ENCODE results near the gene LAMB1.
"Not testable (repeated sequence)": the region's sequence is repeated elsewhere in the genome, so short reads cannot be mapped to it uniquely, and the experiment has no call there.

Gene LAMB1

DNA sequence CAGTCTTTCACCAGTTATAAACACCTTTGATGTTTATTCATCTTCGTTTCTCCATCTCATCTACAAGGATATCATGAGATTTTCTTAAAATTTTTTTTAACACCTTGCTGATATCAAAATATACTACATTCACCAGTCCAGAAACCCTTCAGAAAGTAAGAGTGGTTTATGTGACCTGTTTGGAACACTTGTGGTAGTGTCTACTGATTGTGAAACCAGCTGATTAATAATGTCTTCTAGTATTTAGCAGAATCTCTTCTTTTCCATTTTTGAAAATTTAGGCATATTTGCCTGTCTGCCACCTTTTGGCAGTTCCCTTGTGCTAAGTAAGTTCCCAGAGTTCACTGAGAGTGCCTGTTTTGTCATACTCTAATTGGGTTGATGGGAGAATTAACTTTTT is 93.5 kb downstream of the LAMB1 start:
- no peak for DNase-seq

DNA sequence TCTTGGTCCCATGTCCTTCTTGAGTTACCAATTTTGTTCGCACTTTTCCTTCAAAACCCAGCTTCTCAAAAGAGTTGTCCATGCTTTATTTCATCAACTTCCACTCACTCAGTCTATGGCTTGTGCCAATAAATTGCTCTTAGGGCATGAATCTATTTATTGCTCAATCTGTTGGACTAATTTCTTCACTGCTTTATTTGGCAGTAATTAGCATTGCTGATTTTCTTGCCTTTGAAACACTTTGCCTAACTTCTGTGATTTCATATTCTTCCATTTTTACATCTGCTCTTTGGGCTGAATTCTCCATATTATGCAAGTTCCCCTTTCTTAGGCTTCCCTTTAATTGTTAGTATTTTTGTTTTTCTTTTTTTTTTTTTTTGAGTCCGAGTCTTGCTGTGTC is 95.2 kb downstream of the LAMB1 start:
- DNase-seq, result no peak

DNA sequence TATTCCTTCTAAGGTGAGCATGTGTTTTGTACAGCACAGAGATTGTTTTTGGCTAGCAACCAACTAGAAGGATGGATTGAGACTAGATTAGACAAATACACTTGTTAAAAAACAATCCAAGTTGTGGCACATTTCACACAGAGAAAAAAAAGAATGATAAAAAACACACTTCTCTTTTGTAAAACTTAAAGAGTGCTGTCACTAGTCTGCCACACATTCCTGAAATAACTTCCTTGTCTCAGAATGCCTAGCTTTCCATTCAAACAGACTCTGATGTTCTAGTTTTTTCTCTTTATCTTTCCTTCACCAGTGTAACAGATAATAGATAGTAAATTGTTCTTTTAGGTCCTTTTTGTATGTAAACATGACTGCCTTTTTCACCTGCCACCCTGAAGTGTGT is 100.6 kb downstream of the LAMB1 start:
- DNase-seq, result no peak

DNA sequence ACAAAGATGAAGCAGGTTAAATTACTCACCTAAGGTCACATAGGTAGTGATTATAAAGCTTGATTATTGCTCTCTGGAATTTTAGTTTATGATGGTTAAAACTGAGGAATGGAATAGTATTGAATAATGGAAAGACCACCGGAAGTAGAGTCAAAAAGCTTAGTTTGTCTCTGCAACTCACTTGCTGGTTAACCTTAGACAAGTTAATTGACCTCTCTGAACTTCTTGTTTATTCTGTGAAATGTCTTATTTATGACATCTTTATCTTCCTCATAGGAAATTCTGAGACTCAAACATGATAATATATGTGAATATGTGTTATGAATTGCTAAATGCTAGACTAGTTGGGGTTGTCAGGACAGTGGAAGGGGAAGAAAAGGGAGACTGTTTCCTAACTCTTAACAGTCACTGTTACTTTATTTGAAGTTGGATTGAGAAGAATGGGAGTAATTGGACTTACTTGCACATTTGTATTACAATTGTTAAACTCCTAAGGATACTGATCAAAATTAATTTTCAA is 102.4 kb downstream of the LAMB1 start:
- no peak for DNase-seq

DNA sequence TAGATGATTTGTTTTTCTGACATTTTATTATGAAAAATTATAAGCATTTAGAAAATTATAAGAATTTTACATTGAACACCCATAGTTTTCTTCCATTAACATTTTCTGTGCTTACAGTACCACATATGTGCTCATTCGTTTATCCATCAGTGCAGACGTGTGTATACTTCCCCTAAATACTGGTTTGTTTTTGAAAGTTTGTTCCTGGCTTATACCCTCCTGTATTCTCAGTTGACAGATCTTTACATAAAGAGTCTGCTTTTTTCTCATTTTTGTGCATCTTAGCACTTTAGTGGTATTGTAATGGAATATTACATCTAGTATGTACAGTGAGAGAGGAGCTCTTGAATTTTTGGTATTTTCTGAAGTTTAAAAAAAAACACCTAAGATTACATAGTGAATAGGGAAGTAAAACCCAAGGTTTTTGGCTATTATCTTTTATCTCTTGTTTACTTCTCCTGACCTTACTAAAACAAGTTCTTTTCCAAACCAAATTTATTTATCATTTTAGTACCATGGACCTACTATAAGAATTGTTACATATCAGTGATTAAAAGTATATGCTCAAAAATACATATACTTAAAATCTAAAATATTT is 103.9 kb downstream of the LAMB1 start:
- DNase-seq, result no peak

DNA sequence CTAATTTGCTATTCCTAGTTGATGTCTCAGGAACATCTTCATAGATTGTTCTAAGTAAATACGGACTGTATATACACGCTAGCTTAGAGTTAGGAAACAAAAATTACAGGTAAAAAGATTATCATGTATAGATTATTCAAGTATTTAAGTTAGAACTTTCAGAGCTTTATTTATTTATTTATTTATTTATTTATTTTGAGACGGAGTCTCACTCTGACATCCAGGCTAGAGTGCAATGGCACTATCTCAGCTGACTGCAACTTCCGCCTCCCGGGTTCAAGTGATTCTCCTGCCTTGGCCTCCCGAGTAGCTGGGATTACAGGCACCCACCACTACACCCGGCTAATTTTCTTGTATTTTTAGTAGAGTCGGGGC is 110.6 kb downstream of the LAMB1 start:
- not testable (repeated sequence) for DNase-seq

DNA sequence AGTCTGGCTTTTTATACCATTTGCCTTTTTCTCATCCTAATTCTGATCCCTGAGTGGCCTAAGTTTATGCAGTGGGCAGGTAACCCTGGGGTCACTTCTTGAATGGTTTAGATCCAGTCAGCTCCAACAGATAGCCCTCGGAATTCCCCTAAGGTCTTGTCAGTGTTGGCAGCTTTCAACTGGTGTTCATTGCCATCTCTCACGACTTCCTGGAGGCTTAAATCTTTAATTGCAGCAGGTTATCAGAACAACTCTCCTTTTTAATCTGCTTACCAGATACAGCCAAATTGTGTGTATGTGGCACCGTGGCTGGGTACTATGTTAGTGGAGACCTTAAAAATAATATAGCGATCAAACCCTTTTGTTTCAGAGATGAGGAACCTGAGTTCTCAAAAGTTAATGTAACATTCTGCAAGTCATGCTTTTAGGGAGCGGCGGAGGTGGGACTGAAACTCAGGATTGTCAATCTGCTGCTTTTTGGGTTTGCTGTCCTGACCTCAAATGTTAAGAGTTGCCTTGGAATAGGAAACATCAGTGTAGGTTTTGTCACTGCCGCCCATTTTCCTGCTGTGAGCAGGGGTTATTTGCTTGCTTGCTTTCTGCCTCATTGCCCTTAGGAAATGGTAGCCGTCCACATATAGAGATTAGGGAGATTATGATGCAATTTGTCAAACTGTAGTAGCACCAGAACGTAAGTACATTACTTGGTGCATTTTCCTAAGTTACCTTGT is 111.2 kb downstream of the LAMB1 start:
- DNase-seq, result no peak

DNA sequence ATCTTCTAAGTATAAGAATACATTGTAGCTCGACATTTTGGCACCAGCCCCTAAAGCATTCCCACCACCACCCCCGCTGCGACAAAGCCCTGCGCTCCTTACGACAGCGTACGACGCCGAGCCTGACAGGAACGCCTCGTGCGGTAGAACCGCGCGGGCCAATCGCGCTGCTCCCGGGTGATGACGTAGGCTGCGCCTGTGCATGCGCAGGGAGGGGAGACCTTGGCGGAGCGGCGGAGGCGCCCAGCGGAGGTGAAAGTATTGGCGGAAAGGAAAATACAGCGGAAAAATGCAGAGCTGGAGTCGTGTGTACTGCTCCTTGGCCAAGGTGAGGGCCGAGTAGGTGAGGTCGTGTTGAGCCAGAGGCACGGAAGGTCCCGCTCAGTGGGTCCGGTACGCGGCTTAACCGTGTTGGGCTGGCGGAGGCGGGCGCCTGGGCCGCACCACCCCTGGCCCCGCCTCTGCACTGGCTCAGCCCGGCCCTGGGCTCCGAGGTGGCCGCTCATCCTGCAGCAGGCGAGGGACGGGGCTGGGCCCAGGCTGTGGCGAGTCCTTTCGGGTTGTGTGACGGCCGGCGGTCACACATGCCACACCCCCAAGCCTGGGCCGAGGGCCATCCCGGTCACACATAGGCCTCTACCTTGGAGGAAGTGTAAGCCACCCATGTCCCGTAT is 111.9 kb downstream of the LAMB1 start, which contains the start of gene DLD:
DLD (plus strand) TSS at position 222 of the 674 bp plus-strand sequence; CDS start at position 290, 68 bp downstream.
- DNase-seq, result peak; percentile 65

DNA sequence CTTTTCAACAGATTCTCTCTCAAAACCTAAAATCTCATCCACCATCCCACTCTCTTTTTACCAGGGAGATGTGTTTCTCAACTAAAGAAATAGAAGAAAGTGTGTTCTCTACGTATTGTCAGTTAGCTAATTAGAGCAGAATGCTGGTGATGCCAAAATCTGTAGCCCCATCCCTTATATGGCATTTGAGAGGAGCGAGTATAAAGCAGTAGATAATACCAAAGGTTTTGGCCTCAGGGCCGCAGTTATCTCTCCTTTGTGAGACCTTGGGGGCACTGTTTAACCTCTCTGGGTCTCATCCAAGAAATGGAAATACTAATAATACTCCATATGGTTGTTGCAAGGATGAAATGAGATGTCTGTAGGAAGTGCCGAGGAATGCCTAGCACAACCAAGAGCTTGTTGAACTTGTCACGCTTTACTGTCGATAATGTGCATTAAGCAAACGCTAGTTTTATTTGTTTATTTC is 112.4 kb downstream of the LAMB1 start:
- no peak for DNase-seq

DNA sequence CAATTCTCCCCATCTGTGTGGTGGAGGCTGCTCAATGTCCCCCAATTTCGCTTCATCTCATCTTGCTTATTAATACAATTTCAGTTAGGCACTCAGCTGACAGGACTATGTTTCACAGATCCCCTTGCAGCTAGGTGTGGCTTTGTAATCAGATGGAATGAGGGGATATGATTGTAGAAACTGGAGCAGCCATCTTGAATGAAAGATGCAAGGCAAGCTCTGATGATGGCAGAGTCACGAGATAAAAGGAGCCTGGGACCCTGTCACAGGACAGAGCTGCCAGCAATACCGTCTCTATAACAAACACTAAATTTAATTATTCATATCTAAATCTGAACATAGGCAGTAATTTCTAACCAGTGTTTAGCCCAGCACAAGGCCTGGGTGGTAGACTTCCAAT is 113.0 kb downstream of the LAMB1 start:
- no peak for DNase-seq

DNA sequence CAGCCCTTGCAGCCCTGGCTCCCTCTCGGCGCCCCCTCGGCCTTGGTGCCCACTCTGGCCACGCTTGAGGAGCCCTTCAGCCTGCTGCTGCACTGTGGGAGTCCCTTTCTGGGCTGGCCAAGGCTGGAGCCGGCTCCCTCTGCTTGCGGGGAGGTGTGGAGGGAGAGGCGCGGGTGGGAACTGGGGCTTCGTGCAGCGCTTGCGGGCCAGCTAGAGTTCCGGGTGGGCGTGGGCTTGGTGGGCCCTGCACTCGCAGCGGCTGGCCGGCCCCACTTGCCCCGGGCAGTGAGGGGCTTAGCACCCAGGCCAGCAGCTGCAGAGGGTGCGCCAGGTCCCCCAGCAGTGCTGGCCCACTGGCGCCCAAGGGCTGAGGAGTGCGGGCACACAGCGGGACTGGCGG is 115.1 kb downstream of the LAMB1 start:
- not testable (repeated sequence) for DNase-seq

DNA sequence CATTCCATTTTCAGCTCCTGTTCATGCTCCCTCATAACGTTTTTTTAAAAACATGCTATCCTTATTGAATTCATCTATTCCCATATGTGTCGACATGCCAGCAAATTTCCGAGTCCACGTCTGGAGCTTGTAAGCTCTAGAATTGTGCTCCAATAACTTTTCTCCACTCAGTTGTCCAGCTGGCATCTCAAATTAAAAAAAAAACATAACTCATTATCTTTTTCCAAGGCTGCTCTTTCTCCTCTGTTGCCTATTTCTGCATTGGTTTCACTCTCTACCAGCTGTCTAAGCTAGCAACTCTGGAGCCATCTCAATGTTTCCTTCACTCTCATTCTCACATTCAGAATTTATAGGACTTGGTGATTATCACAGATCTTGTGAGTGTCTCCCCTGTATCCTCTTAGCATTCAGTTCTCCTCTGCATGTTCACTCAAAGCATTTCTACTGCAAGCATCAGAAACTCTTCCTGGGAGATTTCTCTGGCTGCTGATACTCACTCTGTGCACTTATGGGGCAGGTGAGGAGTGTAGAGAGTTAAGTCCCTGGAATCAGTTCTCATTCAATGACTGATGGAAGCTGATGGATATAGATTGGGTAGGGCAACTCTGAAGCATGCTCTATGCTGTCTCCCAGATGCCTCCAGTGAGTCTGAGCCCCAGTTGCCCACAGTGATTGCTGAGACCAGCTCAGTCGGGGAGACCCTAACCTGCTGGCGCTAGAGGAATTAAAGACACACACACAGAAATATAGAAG is 118.7 kb downstream of the LAMB1 start:
- DNase-seq, result no peak

DNA sequence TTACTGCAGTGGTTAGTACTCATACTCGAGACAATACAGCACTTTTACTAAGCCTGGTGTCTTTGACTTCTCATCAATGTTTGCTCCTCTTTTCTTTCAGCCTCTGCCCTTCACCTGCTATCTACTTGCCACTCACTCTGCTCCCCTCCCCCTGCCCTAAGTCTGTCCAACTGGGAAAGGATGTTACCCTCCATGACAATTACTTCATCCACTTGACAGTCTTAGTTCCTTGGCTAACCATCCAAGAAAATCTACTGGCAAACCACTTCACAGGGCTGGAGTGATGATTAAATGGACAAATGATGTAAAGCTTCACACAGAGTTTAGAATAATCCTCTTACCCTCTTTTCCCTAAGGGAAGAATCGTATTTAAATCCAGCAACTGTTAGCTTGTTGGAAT is 120.2 kb downstream of the LAMB1 start:
- no peak for DNase-seq

DNA sequence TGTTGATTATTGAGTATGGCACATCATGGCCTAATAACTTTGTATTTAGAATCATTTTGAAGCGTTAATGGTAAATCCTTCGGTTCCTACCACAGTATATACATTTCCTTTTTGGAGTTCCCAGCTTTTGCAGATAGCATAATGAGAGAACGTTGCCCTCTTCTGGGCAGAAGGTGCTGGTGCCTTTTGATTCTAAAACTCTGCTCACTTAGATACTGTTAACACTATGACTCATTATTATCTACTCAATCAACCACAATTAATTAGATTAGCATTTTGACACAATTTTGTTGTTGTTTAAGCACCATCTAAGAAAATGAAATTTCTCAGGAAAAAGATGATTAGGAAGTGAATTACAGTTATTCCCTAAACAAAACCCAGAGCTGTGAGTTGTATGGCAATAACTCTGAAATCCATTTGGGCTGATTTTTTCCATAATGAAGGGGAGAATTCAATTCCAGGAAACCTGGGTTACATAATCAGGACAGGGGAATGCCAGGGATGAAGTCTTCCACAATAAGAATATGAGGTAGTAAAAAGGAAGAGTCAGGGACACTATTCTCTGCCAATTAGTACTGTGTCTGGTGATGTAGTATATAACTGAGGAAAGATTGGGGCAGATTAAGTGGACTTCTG is 123.4 kb downstream of the LAMB1 start:
- DNase-seq, result no peak

DNA sequence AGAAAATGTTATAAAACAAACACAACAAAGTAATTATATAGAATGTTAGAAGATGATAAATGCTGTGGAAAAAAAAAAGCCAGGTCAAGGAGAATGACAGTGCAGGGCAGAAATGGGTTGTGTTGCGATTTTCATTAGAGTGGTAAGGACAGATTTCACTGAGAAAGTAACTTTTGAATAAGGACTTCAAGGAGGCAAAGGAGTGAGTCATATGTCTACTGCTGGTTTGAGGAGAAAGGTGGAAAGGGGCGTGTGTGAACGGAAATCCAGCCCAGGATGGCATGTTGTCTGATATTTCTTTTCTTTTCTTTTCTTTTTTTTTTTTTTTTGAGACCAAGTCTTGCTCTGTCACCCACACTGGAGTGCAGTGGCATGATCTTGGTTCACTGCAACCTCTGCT is 124.3 kb downstream of the LAMB1 start:
- no peak for DNase-seq

DNA sequence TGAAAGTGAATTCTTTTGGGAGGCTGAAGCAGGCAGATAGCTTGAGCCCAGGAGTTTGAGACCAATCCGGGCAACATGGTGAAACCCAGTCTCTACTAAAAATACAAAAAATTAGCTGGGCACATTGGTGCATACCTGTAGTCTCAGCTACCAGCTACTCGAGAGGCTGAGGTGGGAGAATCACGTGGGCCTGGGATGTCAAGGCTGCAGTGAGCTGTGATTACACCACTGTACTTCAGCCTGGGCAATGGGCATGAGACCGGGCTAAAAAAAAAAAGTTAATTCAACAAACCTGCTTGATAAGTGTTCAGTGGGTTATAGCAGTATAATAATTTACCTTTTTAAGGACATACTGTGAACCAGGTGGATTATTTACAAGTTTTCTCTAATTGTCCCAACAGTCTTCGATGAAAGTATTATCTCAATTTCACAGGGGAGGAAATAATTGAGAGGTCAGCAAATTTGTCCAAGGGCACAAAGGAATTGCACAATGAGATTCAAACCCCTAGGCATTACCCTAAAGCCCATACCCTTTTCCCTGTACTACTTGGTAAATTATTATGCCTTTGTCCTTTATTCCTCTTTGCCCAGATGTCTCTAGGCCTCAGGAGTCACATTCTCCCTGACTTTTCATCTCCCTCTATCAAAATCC is 125.1 kb downstream of the LAMB1 start:
- DNase-seq, result no peak

DNA sequence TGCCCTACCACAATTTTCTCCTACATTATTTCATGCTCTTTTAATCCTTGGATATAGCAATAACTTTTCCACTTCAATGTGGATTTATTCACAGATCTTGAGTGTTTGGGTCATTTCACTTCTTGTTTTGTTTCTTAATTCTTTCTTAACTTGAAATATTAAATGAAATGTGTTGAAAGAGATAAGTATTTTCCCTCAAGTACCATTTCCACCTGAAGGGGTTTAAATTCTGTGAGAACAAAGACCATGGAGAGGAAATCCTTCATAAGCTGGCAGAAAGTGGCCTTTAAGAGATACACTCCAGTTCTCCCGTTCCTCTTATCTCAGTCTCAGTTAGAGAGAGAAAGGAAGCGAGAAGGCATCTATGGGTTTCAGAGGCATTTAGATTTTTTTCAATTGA is 126.0 kb downstream of the LAMB1 start:
- DNase-seq, result peak; percentile 91

DNA sequence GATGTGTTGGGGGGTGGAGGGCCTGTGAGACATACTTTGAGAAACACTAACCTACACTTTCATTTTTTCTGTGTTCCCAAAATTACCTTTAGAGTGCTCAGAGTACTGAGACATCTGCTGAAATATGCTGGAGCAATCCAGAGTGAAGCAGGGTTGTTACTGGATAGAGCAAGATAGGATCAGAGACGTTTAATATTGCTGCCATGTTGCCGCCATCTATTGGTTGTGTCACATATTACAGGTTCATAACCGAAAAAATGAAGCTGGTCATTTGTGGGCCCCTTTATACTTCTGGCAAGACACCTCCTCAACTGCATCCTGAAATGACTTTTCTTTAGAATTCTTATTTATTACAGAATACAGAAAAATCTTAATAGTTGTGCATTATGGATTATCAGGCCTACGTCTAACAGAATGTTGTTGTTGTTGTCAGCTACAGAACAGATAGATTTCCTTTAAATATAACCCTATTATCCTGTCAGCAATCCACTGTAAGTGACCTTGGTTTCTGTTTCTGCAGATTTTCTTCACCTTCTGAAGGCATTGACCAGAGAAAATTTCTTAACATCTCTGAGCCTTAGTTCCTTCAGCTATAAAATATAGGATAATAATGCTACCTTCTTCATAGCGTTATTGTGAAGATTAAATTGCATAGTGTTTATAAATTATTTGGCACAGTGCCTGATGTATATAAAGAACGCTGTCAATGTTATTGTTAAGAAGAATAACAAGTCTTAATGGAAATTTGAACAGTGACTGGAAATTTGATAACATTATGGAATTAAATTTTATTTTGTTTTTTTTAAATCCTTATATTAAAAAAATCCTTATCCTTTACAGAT is 128.1 kb downstream of the LAMB1 start:
- DNase-seq, result peak; percentile 29

DNA sequence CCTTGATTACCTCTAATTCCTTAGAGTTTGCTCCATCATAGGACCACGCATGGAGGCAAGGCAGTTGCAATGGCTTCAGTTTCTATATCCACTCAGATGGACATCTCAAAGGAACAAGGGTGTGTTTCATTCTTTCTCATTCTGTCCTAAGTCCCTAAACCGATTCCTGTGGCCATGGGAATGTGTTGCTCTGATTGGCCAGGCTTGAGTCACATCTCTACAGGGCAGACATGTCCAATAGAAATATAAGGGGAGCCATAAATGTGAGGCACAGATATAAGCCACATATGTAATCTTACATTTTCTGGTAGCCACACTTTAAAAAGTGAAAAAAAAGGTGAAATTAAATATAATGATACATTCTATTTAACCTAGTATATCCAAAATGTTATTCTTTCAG is 128.8 kb downstream of the LAMB1 start:
- DNase-seq, result no peak
